NB4 (cell line): ENCODE measurements around the gene RNPEP.

ENCODE experiments used
- DNase-seq: peaks from one replicate; pipeline ENCODE4 v3.0.0; 2010; ENCODE audit warnings: low read depth
- H3K4me3 ChIP-seq: one replicate; pipeline ENCODE4 v1.5.1; 2011; ENCODE audit warnings: mild to moderate bottlenecking, low read depth, low read length, moderate library complexity
- MYC ChIP-seq: IDR thresholded peaks from 2 replicates; pipeline ENCODE4 v1.6.1; 2011; ENCODE audit warnings: low read depth, low read length
- POLR2A ChIP-seq: IDR thresholded peaks from 2 replicates; pipeline ENCODE4 v1.6.1; 2011; ENCODE audit warnings: mild to moderate bottlenecking; ENCODE audit not compliant: insufficient read length; ENCODE audit errors: extremely low read depth
- TF ChIP-seq, protein P1 (sequence below): IDR thresholded peaks from one replicate; pipeline ENCODE4 v1.5.1; 2012; ENCODE audit warnings: low read depth, low read length
- TF ChIP-seq, protein P2 (sequence below): IDR thresholded peaks from 2 replicates; pipeline ENCODE4 v1.6.1; 2011; ENCODE audit warnings: low read depth, low read length

Gene RNPEP

DNA sequence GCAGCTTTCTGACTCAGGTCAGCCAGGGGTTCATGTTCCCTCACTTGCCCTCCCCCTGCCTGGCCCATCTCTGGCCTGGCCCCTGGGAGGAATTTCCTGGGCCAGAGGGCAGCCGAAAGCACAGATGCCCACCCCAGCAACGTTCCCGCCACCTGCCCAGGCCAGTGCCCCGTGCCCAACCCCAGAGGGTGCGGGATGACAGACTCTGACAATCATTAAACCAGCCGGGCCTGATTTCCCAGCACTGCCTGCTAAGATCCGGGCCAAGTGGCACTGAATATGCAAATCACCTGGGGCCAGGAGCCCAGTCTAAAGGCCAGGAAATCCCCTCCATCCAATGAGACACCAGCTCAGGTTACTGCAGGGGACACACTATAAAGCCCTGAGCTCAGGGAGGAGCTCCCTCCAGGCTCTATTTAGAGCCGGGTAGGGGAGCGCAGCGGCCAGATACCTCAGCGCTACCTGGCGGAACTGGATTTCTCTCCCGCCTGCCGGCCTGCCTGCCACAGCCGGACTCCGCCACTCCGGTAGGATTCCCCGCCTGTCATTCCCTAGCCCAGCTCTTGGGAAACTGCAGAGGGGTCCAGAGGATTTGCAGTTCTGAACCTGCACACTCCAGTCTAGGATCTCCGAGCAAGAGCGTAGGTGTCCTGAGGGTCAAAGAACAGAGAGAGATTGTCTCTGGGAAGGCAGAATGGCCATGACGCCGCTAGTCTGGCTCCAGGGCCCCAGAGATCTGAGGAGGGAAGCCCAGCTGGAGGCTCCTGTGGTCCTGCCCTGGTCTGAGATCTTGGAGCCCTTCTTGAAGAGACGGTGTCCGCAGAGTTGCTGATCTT lies 27.9 kb downstream of the RNPEP start, which contains the start of gene ELF3:
Gene ELF3 (plus strand): TSS at position 408 of the 836 bp plus-strand sequence. CDS start 550 bp downstream, outside the sequence.
- TF ChIP-seq, protein P1, sequence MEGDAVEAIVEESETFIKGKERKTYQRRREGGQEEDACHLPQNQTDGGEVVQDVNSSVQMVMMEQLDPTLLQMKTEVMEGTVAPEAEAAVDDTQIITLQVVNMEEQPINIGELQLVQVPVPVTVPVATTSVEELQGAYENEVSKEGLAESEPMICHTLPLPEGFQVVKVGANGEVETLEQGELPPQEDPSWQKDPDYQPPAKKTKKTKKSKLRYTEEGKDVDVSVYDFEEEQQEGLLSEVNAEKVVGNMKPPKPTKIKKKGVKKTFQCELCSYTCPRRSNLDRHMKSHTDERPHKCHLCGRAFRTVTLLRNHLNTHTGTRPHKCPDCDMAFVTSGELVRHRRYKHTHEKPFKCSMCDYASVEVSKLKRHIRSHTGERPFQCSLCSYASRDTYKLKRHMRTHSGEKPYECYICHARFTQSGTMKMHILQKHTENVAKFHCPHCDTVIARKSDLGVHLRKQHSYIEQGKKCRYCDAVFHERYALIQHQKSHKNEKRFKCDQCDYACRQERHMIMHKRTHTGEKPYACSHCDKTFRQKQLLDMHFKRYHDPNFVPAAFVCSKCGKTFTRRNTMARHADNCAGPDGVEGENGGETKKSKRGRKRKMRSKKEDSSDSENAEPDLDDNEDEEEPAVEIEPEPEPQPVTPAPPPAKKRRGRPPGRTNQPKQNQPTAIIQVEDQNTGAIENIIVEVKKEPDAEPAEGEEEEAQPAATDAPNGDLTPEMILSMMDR = no peak
- TF ChIP-seq, protein P2, sequence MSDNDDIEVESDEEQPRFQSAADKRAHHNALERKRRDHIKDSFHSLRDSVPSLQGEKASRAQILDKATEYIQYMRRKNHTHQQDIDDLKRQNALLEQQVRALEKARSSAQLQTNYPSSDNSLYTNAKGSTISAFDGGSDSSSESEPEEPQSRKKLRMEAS = no peak
- TF ChIP-seq MYC = no peak
- no peak for TF ChIP-seq POLR2A
- H3K4me3 ChIP-seq = no peak within 1 kb of the TSS
- DNase-seq = no peak

DNA sequence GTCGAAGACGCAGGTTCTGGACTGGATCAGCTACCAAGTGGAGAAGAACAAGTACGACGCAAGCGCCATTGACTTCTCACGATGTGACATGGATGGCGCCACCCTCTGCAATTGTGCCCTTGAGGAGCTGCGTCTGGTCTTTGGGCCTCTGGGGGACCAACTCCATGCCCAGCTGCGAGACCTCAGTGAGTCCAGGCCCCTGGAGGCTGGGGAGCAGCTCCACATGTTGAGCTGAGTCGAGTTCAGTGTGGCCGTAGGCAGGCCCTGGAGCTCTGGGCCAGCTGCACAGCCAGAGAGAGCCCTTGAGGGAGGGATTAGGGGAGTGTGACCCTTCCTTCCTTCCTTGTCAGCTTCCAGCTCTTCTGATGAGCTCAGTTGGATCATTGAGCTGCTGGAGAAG lies 29.5 kb downstream of the RNPEP start:
- no peak overlapping the region for H3K4me3 ChIP-seq
- no peak for DNase-seq
- TF ChIP-seq POLR2A (no peak), MYC (no peak)
- TF ChIP-seq, protein P1 = no peak
- TF ChIP-seq, protein P2 = no peak

DNA sequence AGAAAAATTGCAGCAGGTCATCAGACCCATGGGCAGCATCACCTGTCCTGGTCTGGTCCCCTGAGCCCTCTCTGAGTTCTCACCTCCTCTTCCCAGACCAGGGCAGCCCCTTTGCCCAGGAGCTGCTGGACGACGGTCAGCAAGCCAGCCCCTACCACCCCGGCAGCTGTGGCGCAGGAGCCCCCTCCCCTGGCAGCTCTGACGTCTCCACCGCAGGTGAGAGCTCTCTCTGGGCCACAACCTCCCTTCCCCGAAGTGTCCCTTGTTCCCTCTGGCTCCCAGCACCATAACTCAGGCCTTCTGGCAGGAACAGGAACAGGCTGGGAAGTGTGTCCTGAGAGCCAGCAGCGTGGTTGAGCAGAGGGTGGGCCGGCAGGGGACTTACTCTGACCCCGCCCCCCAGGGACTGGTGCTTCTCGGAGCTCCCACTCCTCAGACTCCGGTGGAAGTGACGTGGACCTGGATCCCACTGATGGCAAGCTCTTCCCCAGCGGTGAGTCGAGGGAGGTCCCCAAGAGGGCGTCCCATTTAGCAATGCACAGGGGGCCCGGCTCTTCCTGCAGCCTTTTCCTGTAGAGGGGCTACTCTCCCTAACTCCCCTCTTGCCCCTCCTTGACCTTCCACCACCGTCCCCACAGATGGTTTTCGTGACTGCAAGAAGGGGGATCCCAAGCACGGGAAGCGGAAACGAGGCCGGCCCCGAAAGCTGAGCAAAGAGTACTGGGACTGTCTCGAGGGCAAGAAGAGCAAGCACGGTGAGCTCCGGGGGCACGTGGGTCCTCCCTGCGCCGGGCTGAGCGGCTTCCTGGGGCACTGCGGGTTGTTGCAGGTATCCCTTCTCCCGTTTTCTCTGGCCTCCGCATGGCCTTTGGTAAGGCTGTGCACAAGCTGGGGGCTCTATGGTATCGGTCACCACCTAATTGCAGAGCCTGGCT lies 30.4 kb downstream of the RNPEP start:
- no peak overlapping the region for H3K4me3 ChIP-seq
- no peak for DNase-seq
- TF ChIP-seq, protein P2 = no peak
- no peak for TF ChIP-seq POLR2A
- no peak for TF ChIP-seq MYC
- TF ChIP-seq, protein P1 = no peak

DNA sequence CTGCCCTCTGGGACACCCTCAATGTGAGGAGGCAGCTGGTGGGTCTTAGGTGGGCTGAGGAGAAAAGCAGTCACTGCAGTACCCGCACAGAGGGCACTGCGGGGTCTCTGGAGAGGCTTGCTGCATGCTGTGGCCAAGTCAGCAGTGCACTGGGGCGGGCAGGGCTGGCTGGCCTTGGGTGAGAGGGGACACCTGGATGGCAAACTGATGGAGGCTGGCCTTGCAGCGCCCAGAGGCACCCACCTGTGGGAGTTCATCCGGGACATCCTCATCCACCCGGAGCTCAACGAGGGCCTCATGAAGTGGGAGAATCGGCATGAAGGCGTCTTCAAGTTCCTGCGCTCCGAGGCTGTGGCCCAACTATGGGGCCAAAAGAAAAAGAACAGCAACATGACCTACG lies 31.2 kb downstream of the RNPEP start:
- TF ChIP-seq MYC (no peak), POLR2A (no peak)
- TF ChIP-seq, protein P2 = no peak
- TF ChIP-seq, protein P1 = no peak
- no peak overlapping the region for H3K4me3 ChIP-seq
- DNase-seq = no peak

DNA sequence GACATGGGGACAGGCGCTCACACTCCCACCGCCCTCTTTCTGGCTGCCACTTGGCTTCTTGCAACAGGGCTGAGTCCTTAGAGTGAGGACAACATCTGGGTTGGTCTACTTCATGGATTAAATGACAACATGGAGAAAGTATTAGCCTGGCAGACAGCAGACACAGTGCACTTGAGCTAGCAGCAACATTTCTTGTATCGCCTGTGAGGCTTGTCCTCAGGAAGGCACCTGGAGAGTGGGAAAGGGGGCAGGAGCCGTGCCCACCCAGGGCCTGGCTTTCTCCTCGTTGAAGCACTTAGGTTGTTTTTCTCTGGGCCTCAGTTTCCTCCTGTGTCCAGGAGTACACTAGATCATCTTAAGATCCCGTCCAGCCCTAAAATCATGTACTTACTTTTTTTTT lies 31.6 kb downstream of the RNPEP start:
- no peak for TF ChIP-seq MYC
- TF ChIP-seq, protein P2 = no peak
- TF ChIP-seq, protein P1 = no peak
- TF ChIP-seq POLR2A = no peak
- H3K4me3 ChIP-seq = no peak overlapping the region
- DNase-seq = no peak
